Transverse colon (tissue), 4 donors: Measurements from ENCODE around the gene MTR. TPM values are rescaled to one million over a fixed set of nuclear protein-coding genes. Genes with fewer than 3 reads are reported as not detected.

Experiments
- DNase-seq: peaks from one replicate; pipeline ENCODE4 v3.0.0-alpha.2; 2019
- H3K27ac ChIP-seq, 4 donors: fragments of 200-600 bp; sonication (generic); 2 replicates each; pipeline ENCODE4 v1.5.1; 2016 to 2018; ENCODE audit warnings: inconsistent platforms in 4 of 4
- H3K27me3 ChIP-seq: fragments of 200-600 bp; sonication (generic); 2 replicates; pipeline ENCODE4 v1.5.1; 2017; ENCODE audit warnings: inconsistent platforms
- H3K36me3 ChIP-seq, 4 donors: fragments of 200-600 bp; sonication (generic); 2 replicates each; pipeline ENCODE4 v1.5.1; 2017 to 2019; ENCODE audit warnings: inconsistent platforms in 4 of 4
- H3K4me1 ChIP-seq, 4 donors: fragments of 200-600 bp; sonication (generic); 2 replicates each; pipeline ENCODE4 v1.5.1; 2017 to 2020; ENCODE audit warnings: inconsistent platforms in 4 of 4
- H3K4me3 ChIP-seq, 4 donors: fragments of 200-600 bp; sonication (generic); 1 replicate in 1 of 4; 2 replicates in 3 of 4; pipeline versions ENCODE4 v1.5.1 to v1.6.1; 2017 to 2019; ENCODE audit warnings: inconsistent platforms in 4 of 4
- H3K9me3 ChIP-seq, 2 donors: fragments of 200-600 bp; sonication (generic); 2 replicates each; pipeline ENCODE4 v1.5.1; 2017 to 2019; ENCODE audit warnings: inconsistent platforms in 2 of 2
- CTCF ChIP-seq, 5 experiments: fragments of 200-600 bp in 3 of 5; fragments of 450-650 bp in 2 of 5; sonication (generic) in 3 of 5; IDR thresholded peaks; 1 replicate in 2 of 5; 2 replicates in 3 of 5; pipeline ENCODE4 v1.5.1; 2016 to 2017; ENCODE audit warnings: antibody characterized with exemption in 5 of 5, inconsistent platforms in 3 of 5, mild to moderate bottlenecking in 2 of 5, moderate library complexity in 1 of 5
- EP300 ChIP-seq: sonication (generic); formaldehyde crosslinking; IDR thresholded peaks from one replicate; pipeline ENCODE4 v1.6.1; 2017; ENCODE audit warnings: antibody characterized with exemption, low read depth
- POLR2A ChIP-seq: fragments of 450-650 bp; IDR thresholded peaks from one replicate; pipeline ENCODE4 v1.6.1; 2016; ENCODE audit warnings: antibody characterized with exemption, mild to moderate bottlenecking, moderate library complexity
- POLR2AphosphoS5 ChIP-seq, 3 donors: sonication (generic); formaldehyde crosslinking; IDR thresholded peaks; one replicate each; pipeline ENCODE4 v1.6.1; 2016; ENCODE audit warnings: antibody characterized with exemption in 3 of 3
- WGBS, 2 donors: methylation state at CpG; one replicate each; pipeline ENCODE4 v1.1.5; 2018; ENCODE audit warnings: low coverage in 1 of 2; 5-methylcytosine and 5-hydroxymethylcytosine counted together
- in situ Hi-C, 4 donors: fragments of 200-750 bp; cut with MboI; loops; one replicate each; pipeline versions ENCODE4 v1.15.0 to v1.15.1; 2017; ENCODE audit warnings: low sequenced_read_pairs in 3 of 4, low pct_ligation_motif_present in 1 of 4, low pct_unique_long_range_greater_than_20kb in 1 of 4
- intact Hi-C: fragments of 100-400 bp; cut with DNase I; formaldehyde crosslinking; loops from one replicate; pipeline ENCODE4 v1.15.1; 2023; ENCODE audit warnings: low total_unique reads
- total RNA-seq, 4 donors: library from RNA; depleted of rRNA; stranded (reverse); fragments of >200 nt; gene quantifications; one replicate each; pipeline ENCODE4 v1.1.0, GENCODE V29; 2016

MTR gene
- total RNA-seq, 4 donors from 2014 or later = 10.1 to 18.4 (median 12.6) TPM

GRCh38 chr1:236848274-236848923, 53.3 kb downstream of the MTR start:
- peaks cover 0 to 23% (median 0%) of the 10 kb centered on the region in 4 donors for H3K36me3 ChIP-seq
- no peaks in the 10 kb centered on the region for H3K27me3 ChIP-seq
- peaks cover 0 to 15% (median 6%) of the 10 kb centered on the region in 4 donors for H3K4me1 ChIP-seq
- H3K4me3 ChIP-seq = no peak overlapping the region
- no peaks in the 10 kb centered on the region for H3K9me3 ChIP-seq
- WGBS, 2 donors = 91% methylated on average over 4 of the region's 4 CpGs; no CpG with 5 or more reads in 1 of the 2 donors
- no peak for DNase-seq
- in situ Hi-C loops = no loop called here
- intact Hi-C loops = no loop called here
- TF ChIP-seq CTCF (IDR thresholded peaks at IDR 0.05) = no peak
- no peak for TF ChIP-seq POLR2A
- H3K27ac ChIP-seq = no peak overlapping the region

GRCh38 chr1:236850077-236850979, 55.2 kb downstream of the MTR start:
- in situ Hi-C loops (loop anchor here in 2 of 4 donors (25.0 kb wide), 1 partner anchor 738 kb away; no protein-coding TSS in a partner anchor), intact Hi-C loops (no loop called here)
- Histone ChIP-seq H3K36me3 (peaks cover 0 to 30% (median 0%) of the 10 kb centered on the region in 4 donors), H3K4me3 (no peak overlapping the region), H3K27ac (no peak overlapping the region), H3K9me3 (no peaks in the 10 kb centered on the region), H3K27me3 (no peaks in the 10 kb centered on the region), H3K4me1 (peaks cover 0 to 10% (median 2%) of the 10 kb centered on the region in 4 donors)
- 94 to 95% methylated on average over 8 of the region's 8 CpGs for WGBS, 2 donors
- DNase-seq = no peak
- TF ChIP-seq POLR2AphosphoS5 (IDR thresholded peaks at IDR 0.05) = no peak
- TF ChIP-seq EP300 = no peak
- no peak for TF ChIP-seq CTCF (IDR thresholded peaks at IDR 0.05)
- TF ChIP-seq POLR2A = no peak

GRCh38 chr1:236851871-236852270, 56.8 kb downstream of the MTR start:
- H3K4me1 ChIP-seq = peaks cover 0 to 3% (median 0%) of the 10 kb centered on the region in 4 donors
- in situ Hi-C loops = loop anchor here in 2 of 4 donors (25.0 kb wide), 1 partner anchor 740 kb away; no protein-coding TSS in a partner anchor
- TF ChIP-seq EP300 (no peak), POLR2A (no peak), POLR2AphosphoS5 (IDR thresholded peaks at IDR 0.05) (no peak), CTCF (IDR thresholded peaks at IDR 0.05) (no peak)
- H3K27ac ChIP-seq = no peak overlapping the region
- no peaks in the 10 kb centered on the region for H3K27me3 ChIP-seq
- no peak overlapping the region for H3K4me3 ChIP-seq
- H3K36me3 ChIP-seq = peaks cover 0 to 40% (median 0%) of the 10 kb centered on the region in 4 donors
- intact Hi-C loops = no loop called here
- 60 to 86% methylated on average over 1 to 3 of the region's 3 CpGs for WGBS, 2 donors
- H3K9me3 ChIP-seq = no peaks in the 10 kb centered on the region
- DNase-seq = no peak
